H1 (cell line): ENCODE data around the gene FAM163A. TPM values are rescaled to one million over a fixed set of nuclear protein-coding genes. Genes with fewer than 3 reads are reported as not detected.

Source experiments
- ATF2 ChIP-seq: IDR thresholded peaks from 2 replicates; pipeline ENCODE4 v1.6.1; 2012; ENCODE audit warnings: low read length, inconsistent platforms
- polyA plus RNA-seq, 7 experiments: library from polyadenylated mRNA; depleted of rRNA in 3 of 7; stranded (reverse) in 5 of 7; unstranded in 2 of 7; fragments of >200 nt in 5 of 7; fragments of 200-250 nt in 2 of 7; gene quantifications; 1 replicate in 5 of 7; 2 replicates in 1 of 7; 4 replicates in 1 of 7; pipeline versions ENCODE4 v1.2.1 to v1.2.3, GENCODE V29; 2011 to 2013; ENCODE audit warnings: missing spikeins in 2 of 7, mixed read lengths in 2 of 7
- total RNA-seq: library from RNA; stranded (reverse); fragmentation: NEBNext Ultra II Directional; extraction: Animal tissue kit (Norgen Biotek cat#: 25700); gene quantifications from 2 replicates; pipeline ENCODE4 v1.2.1, GENCODE V29; 2021

Gene FAM163A
- total and polyA plus RNA-seq, 2 of the 8 experiments (the other 6 are each of a cell fraction or from before 2014, with no cell fraction given): 0.13 to 0.18 TPM

- no peak for TF ChIP-seq ATF2
Observed at GRCh38 chr1:179818260-179818659, 75.2 kb downstream of the FAM163A start (continued).
